ENCODE measurements around the gene SYT2.
"Not testable (repeated sequence)": the region's sequence is repeated elsewhere in the genome, so short reads cannot be mapped to it uniquely, and the experiment has no call there.

The SYT2 gene

DNA sequence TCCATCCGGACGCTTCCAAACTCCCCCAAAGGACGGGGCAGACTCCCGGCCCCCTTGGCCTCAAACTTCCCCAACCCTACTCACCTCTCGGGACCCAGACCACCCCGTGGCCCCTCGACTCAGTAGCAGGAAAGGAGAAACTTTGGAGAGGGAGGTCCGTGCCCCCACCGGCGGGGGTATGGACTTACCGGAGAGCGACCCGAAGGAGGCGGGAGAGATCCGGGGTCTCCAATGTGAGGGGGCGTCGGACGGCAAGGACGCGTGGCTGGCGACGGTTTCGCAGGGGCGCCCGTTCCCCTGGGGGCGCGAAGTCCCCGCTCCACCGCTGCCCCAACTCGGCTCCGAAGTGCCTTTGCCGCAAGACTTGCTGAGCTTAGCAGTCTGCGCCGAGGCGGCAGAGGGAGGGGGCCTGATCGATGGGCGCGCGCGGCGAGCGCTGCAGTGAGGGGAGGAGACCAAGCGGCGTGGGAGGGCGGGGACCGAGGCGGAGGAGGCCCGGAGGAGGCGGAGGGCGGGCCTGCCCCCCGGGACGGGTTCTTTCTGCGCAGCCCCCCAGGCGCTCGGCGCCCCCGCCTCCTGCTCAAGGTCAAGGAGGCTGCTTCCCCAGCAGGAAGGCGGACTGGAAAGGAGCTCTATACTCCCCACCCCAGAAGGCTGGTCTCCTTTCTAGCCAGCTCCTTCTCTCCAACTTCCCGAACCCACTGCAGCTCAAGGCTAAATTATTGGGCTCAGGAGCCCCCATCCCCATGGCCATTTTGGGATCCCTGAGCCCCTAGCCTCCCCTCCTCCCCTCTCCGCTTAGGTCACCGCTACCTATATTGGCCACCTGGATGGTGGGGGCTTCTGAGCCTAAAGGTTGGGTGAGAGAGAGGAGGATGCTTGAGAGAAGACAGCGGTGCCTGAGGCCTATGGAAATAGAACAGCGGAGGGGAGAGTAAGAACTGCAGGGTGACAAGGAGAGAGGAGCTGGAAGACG is at the start of gene SYT2:
Gene SYT2 (minus strand): TSS at position 385 of the 976 bp plus-strand sequence. CDS start 104,682 bp downstream, outside the sequence.
- no peak for DNase-seq

DNA sequence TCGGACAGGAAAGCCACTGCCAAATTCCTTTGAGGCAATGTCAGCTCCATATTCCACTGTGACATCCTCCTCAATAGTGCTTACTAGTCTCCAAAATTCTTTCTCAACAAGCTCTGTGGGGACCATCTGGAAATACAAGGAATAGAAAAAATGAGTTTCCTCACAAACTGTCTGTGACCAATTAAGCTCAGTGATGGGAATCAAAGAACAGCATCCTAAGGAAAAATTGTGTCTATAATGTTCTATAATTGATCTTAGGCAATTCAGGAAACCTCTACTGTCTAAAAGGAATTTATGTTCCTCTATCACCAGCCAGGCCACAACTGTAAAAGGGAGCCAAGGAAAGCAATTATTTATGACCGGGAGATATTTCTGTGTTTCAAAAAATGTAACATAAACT is 46.1 kb upstream of the SYT2 start:
- DNase-seq: no peak

DNA sequence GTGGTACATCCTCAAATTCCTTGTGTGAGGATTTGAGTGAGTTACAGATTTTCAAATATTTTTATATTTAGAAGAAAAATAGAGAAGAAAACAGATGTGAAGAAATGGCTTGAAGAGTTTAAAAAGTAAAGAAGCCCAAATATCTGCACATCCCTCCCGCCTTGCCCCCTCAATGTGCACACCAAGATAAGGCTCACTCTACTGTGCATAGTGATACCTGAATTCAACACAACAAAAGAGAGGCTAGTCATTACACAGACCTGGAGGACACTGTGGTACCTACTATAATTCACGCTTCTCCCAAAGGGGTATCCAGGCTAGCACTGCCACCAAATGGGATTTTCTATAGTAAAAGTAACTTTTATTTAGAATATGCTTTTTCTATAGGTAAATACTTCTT is 44.0 kb upstream of the SYT2 start:
- DNase-seq: no peak

DNA sequence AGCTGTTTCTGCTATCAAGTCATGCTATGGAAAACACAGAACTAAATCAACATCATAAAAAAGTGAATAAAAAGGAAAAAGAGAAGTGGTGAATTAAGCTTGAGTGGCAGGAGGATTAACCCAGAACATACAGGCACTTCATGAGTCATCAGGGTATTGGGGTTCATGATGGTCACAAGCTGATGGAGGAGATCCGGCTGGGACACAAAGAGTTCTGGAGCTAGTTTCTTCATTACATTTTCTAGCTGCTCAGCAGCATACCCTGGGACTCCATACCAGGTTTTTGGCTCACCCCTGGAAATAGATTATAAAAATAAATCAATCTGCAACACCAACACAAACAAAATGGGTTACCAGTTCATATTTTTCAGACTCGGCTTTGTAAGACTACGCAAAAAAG is 42.5 kb upstream of the SYT2 start:
- DNase-seq: no peak

DNA sequence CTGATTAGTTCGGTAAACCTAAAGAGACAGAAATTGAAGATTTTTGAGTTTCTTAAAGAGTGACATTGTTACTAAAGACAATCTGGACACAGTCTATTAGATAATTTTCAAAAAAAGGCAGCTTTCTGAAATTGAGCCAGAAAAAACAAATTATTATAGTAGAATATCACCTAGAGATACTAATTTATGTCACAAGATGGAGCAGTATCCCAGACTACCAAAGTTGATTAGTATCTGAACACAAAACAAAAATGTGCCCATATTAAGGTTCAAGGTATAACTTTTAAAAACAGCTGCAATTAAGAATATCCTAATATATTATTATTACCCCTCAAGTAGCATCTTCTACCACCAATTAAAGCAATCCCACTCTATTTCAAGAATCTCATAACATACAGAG is 40.5 kb upstream of the SYT2 start:
- no peak for DNase-seq

DNA sequence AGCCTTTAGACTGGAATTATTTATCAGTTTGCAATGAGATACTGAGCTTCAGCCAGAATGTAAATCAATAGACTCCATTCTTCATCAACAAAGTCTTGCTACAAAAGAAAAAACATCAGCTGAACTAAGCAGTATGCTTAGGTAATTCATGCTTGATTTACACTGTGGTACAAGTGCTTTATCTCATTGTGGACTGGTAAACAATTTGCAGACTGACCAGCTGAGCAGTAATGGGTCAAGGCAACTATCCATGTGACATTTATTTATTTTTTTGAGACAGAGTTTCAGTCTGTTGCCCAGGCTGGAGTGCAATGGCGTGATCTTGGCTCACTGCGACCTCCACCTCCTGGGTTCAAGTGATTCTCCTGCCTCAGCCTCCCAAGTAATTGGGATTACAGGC is 39.8 kb upstream of the SYT2 start:
- DNase-seq: no peak

DNA sequence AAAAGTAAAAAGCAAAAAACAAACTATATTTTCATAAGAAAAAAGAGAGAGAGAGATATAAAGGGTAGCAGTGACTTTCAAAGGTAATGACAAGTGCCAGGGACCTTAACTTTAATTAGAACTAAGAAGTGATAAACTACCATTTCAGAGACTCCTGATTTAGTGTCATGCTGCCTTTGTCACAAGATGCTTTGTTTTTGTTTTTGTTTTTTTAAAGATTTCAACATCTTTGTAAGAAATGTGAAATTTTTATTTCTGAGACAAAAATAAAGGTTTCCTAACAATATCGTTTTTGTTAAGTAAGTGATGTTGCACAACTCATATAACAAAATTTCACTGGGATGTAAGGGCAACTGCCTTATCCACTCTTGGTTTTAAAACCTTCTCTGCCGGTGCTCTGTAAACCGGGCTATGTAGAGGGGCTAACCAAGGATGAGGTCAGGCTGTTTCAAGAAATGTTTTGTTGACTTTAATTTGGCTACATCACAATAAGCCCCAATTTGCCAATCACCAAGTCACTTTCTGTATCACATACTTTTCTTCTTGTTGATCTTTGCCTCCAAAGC is 35.2 kb upstream of the SYT2 start:
- no peak for DNase-seq

DNA sequence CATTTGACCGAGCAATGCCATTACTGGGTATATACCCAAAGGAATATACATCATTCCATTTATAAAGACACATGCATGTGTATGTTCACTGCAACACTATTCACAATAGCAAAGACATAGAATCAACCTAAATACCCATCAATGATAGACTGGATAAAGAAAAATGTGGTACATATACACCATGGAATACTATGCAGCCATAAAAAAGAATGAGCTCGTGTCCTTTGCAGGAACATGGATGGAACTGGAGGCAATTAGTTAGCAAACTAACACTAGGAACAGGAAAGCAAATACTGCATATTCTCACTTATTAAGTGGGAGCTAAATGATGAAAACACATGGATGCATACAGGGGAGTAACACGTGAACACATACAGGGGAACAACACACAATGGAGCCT is 34.5 kb upstream of the SYT2 start:
- DNase-seq: not testable (repeated sequence)

DNA sequence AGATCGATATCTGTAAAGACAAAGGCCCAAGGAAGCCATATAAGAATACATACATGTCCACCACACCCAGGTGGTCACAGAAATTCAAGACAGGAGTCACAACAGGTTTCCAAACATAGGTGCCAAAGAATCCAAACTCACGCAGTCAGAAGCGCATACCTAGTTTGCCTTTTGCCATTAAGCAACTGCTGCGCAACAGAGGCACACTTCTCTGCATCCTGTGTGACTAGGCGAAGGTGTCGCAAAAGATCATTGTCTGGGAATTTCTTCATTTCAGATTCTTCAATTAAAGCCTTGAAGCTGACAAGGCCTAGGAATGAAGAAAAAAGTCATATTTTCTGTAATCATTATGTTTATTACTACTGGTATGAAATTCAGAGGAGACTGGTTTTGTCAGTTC is 32.2 kb upstream of the SYT2 start:
- no peak for DNase-seq

DNA sequence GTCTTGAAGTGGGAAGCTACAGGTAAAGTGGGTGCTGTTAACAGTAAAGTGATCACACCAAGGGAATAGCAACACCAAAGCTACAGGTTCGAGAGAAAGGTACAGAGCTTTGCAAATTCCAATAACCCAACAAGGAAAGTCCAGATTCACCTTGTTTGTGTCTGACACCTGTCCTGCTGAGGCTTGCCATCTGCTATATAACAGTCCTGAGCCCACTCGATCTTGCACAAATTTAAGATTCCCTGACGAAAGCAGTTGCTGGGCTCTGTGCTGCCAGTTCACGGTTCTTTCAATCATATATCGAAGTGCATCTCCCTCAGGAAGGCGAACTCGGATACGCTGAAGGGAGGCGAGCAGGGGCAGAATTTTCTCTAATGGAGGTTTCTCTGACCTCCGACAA is 23.0 kb upstream of the SYT2 start:
- DNase-seq: no peak

DNA sequence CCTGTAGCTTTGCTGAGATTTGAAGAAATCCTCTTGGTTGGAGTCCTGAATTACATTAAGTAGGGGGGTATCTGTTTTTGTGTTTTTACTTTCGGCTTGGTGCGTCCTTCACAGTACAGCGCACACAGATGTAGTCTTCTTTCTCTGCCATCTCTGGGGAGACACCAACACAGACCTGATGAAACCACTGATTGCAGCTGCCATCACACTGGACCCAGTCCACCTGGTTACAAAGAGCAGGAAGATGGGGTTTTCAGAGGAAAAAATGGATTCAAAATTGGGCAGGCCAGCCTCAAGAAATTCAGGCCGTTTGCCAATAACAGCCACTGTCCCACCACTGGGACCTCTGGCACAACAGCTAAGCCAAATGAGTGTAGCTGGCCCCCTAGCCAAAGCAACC is 18.7 kb upstream of the SYT2 start:
- DNase-seq: no peak

DNA sequence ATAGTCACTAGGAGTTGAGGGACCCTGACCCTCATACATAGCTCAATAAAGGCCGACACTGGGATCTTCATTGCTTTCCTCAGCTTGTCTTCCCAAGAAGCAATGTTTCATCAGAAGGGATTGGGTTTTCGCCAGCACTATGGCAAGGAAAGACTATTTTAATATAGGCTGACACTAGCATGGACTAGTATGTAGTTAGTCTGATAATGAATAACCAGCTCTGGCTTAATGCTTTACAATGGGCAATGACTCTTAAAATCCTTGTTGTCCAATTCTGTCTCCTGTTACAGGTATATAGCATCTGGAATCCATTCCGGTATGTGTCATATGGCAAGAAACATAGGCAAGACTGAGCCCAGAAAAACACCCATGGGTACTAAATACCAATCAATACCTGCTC is 15.3 kb upstream of the SYT2 start:
- no peak for DNase-seq

DNA sequence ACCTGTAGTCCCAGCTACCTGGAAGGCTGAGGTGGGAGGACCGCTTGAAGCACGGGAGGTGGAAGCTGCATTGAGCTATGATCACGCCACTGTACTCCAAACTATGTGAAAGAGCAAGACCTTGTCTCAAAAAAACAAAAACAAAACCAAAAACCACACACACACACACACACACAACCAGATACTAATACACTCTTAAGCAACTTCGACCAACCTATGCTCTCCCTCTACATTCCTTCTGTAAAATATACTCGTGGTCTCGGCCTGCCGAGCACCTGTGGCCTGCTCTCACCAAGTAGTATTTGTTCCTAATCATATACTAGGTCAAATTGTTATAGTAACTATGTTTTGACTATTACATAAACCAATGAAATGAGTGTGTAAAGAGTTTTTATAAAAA is 13.5 kb upstream of the SYT2 start:
- DNase-seq: no peak

DNA sequence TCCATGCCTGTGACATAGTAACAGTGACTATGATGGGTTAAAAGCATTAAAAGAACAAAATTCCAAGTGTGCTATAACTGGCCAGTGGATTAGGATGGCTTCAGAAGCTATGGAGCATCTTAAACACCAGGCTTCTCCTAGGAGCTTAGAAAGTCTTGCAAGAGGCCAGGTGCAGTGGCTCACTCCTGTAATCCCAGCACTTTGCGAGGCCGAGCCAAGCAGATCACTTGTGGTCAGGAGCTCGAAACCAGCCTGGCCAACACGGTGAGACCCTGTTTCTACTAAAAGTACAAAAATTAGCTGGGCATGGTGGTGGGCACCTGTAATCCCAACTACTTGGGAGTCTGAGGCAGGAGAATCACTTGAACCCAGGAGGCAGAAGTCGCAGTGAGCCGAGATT is 12.8 kb upstream of the SYT2 start:
- DNase-seq: not testable (repeated sequence)

DNA sequence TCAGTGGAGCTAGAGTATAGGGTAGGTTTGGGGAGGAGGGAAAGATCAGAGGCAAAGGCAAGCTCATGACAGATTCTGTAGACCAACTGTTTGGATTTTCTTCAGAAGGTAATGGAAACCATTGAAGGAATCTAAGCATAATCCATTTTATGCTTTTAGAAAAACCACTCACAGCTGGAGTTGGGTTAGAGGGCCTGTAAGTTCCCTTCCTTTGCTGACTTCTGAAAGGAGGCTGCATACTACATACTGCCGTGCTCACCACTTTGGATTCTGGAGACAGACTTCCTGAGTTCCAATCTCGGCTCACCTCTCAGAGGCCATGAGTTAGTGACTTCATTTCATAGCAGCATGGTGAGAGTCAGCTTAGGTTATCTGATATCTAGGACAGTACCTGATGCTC is 6.4 kb upstream of the SYT2 start:
- no peak for DNase-seq

DNA sequence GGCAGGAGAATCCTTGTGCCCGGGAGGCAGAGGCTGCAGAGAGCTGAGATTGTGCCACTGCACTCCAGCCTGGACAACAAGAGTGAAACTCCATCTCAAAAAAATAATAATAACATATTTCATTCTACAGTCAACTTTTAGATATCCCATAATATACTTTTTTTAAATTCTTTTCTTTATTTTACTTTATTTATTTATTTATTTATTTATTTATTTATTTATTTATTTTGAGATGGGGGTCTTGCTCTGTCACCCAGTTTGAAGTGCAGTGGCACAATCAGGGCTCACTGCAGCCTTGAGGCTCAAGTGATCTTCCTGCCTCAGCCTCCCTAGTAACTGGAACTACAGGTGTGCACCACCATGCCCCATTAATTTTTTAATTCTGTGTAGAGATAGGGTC is 3.9 kb upstream of the SYT2 start:
- not testable (repeated sequence) for DNase-seq

DNA sequence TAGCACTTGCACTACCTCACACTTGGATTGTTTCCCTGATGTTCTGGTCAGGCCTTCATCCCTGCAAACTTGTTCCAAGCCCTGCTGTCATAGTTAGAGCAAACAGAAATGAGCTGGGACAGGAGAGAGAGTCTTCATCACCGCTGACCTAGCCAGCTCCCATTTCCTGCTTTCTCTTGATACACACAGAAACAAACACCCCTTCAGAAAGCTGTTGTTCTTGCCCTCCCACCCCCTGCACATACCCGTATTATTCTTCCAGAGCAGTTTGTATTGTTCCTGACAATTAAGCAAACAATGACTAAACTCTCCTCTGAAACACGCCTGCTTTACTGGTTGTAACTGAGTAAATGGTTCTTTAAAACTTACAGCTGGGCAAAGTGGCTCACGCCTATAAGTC is 2.9 kb upstream of the SYT2 start:
- no peak for DNase-seq

DNA sequence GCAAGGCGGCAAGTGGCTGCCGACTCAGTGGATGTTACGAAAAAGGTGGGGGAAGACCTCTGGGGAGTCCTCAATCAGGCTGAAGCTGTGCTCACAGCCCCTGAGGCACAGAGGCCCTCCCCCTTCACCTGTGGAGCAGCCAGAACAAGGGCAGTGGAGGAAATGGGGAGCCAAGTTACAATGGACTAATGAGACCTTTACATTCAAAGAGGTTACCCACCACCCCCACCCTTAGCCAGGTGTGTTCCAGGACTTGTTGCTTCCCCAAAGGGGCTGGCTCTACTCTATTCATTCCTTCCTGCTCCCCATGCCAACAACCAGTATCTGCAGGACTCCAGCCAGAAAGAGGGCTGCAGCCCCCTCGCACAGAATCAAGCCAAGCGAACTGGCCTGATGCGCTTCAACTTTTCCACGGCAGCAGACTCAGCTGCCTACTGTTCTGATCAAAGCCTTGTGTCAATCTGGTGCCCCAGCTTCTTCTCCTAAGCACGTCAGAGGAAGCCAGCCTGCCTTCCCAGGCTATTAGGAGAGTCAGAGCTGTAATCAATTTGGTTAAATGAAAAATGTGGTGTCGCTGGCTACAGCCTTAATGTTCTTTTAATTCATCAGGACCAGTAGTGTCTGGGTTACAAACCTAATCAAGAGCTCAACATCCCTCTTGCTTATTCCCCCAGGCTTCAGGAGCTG is 1.8 kb upstream of the SYT2 start:
- no peak for DNase-seq

DNA sequence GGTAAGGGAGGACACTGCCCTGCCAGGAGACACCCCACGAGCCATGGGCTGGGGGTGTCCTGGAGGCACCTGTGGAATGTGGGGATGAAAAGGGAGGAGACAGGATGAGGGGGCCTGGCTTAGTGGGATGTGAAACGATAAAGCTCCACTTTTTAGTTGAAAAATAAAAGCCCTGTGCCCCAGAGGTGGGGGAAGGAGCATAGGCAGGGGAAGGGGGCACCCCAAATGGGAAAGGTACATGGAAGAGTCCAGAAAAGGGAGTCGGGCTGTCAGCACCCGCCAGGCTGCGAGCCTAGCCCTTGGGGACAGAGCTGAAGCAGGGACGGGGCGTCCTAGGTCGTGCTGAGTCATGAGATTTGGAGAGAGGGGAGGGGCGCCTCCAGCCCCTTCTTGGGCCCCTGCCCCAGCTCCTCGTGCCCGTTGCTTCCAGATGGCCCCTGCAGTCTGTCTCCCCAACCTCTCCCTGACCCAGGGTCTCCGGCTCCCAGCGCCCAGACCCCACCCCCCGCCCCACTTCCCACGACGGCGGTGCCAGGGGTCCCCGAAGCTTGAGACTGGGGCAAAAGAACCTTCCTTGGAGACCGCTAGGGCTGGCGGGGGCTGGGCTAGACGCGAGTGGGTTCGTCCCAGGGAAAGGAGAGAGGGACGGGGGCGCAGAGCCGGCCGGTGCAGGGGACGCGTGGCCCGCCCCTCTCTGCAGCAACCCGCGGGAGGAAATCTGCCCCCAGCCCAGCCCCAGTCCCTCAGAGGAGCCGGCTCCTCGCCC is 795 bp downstream of the SYT2 start:
- DNase-seq: no peak

DNA sequence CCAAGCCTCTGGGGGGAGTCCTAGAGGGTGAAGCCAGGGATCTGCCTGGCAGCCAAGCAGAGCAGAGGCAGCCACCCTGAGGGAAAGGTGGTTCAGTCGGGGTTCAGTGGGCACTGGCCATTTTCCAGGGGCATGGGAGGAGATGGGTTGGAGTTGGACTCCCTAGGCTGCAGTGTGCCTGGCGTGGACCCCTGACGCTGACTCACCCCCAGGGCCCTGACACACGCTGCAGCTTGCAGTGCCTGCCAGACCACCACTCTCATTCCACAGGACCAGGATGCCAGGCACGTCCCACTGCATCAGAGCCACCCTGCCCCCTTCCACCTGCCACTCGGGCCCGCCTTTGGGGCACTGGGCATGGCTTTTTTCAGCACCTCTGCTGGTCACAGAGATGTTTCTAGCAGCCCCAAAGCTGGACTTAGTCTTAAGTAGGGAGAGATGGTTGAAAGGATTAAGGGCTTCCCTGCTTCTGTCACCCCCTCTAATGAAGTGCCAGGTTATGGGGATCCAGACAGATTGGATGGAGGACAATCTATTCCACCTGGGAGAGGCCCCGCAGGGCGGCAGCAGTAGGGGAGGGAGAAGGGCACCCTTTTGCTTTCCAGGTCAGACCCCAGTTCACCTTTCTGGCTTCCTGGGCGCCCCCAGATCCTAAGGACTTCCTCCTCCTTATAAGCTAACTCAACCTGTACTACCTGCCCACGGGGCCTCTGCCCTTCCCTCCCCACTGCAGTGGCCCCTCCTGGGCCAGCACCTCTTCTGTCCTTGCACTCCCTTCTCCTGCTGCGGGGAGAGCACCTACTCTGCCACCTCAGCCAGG is 1.6 kb downstream of the SYT2 start:
- no peak for DNase-seq

DNA sequence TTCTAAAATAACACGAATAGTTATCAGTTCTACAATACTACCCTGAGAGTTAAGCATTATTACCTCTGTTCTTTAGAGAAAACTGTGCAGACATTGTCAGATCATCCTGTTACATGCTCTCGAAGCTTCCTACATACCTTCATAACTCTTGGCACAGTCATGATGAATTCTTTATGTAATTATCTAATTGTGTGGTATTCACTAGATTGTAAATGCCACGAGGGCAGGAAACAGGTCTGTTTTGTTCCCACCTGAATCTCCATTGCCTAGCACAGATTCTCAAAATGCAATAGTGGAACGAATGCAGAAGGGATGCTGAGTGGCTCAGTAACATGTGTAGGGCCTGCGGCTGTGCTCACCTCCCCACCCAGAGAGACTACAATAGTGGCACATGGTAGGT is 3.4 kb downstream of the SYT2 start:
- DNase-seq: no peak

DNA sequence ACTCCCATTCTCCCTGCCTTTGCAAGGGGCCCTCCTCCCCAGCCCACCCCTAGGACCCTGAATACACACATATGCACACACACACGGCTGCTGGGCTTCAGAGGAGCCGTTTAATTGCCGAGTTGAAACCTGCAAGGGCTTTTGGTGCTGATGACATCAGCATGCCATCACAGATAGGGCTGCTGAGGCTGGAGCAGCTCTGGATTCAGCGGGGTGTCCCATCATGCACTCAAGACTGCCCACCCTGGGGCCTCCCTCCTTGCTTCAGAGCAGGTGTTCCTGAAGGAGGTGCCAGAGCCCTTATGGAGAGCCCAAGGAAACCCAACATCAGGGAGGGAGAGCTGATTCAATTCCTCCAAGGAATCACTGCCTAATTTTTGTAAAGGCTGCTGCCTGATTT is 5.7 kb downstream of the SYT2 start:
- no peak for DNase-seq
